ENCODE results near the gene DMPK.
"Not testable (repeated sequence)": the region's sequence is repeated elsewhere in the genome, so short reads cannot be mapped to it uniquely, and the experiment has no call there.

The DMPK gene

GRCh38 chr19:45745606-45746005, 36.7 kb downstream of the DMPK start:
- no peak for DNase-seq (ENCODE audit: low spot score)

GRCh38 chr19:45742969-45743368, 39.3 kb downstream of the DMPK start:
- no peak for DNase-seq (ENCODE audit: low spot score)

- DNase-seq (ENCODE audit: low spot score) = no peak
Observed at GRCh38 chr19:45739498-45740439, 42.5 kb downstream of the DMPK start.

- no peak for DNase-seq (ENCODE audit: low spot score)
Observed at GRCh38 chr19:45733160-45733810, 49.0 kb downstream of the DMPK start, which contains the start of gene MEIOSIN. TSS of gene MEIOSIN (plus strand) at chr19:45733439. CDS start at chr19:45735377, 1,938 bp downstream.

GRCh38 chr19:45730368-45731288, 51.7 kb downstream of the DMPK start, which contains the start of gene FBXO46:
TSS of gene FBXO46 (minus strand) at chr19:45730896. CDS start at chr19:45713495, 17,401 bp downstream.
- DNase-seq (ENCODE audit: low spot score) = peak; percentile 95

- DNase-seq (ENCODE audit: low spot score) = no peak
Observed at GRCh38 chr19:45729800-45730290, 52.4 kb downstream of the DMPK start.

- not testable (repeated sequence) for DNase-seq (ENCODE audit: low spot score)
Observed at GRCh38 chr19:45728683-45729082, 53.6 kb downstream of the DMPK start.

GRCh38 chr19:45720065-45720464, 62.2 kb downstream of the DMPK start:
- DNase-seq (ENCODE audit: low spot score) = not testable (repeated sequence)

Measured in kidney capillary endothelial cell (primary cell).